GM19438 (cell line): ENCODE results near the gene RPL13.

Experiments used
- ATAC-seq: cut with Tn5 transposase; IDR thresholded peaks from one replicate; pipeline ENCODE4 v1.9.1; 2021; ENCODE audit warnings: low read depth; ENCODE audit not compliant: unreplicated experiment

RPL13 gene

GRCh38 chr16:89613231-89613953 is 52.9 kb downstream of the RPL13 start, which contains the start of gene DPEP1:
TSS of gene DPEP1 (plus strand) at chr16:89613642. CDS start at chr16:89630411, 16,769 bp downstream.
- ATAC-seq: no peak

DNA sequence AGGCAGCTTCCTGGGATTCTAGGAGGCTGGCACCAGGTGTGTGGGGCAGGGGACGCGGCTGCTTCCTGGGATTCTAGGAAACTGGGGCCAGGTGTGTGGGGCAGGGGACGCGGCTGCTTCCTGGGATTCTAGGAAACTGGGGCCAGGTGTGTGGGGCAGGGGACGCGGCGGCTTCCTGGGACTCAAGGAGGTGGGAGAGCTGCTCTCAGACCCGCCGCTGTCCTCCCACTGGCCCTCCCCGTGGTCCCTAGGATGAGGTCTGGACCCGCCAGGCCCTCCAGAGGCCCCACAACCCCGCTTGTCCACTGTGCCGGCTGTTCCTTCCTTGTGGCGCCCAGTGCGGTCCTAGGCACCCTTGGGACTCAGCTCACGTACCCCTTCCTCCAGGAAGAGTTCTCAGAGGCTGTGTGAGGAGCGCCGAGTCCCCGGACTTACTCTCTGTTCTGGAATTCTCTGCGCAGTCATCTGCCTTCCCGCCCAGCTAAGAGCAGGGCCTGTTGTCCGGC is 53.5 kb downstream of the RPL13 start:
- no peak for ATAC-seq
